GM12891 (cell line): ENCODE data around the gene PJVK.

Source experiments
- PAX5 ChIP-seq: IDR thresholded peaks from 2 replicates; pipeline ENCODE4 v1.6.1; 2011; ENCODE audit warnings: low read length, moderate library complexity, mild to moderate bottlenecking; ENCODE audit not compliant: insufficient read depth, severe bottlenecking
- POLR2A ChIP-seq: IDR thresholded peaks from 2 replicates; pipeline ENCODE4 v1.6.1; 2011; ENCODE audit warnings: low read depth, low read length, control low read depth
- POLR2AphosphoS5 ChIP-seq: IDR thresholded peaks from 2 replicates; pipeline ENCODE4 v1.6.1; 2011; ENCODE audit warnings: low read depth, low read length, control low read depth
- POU2F2 ChIP-seq: IDR thresholded peaks from 2 replicates; pipeline ENCODE4 v1.6.1; 2011; ENCODE audit warnings: low read depth, mild to moderate bottlenecking, control low read depth, low read length, moderate library complexity
- SPI1 ChIP-seq: IDR thresholded peaks from 2 replicates; pipeline ENCODE4 v1.6.1; 2011; ENCODE audit warnings: low read depth, low read length, control low read depth
- TAF1 ChIP-seq: IDR thresholded peaks from 2 replicates; pipeline ENCODE4 v1.6.1; 2011; ENCODE audit warnings: low read depth, low read length, control low read depth

- TF ChIP-seq POLR2A (no peak), POLR2AphosphoS5 (no peak), TAF1 (no peak), SPI1 (no peak), PAX5 (no peak), POU2F2 (no peak)
Observed at GRCh38 chr2:178476477-178476876, 25.3 kb downstream of the PJVK start.
